Astrocyte (in vitro differentiated cells and primary cell): Measurements from ENCODE around the gene TAL1. TPM values are rescaled to one million over a fixed set of nuclear protein-coding genes. Genes with fewer than 3 reads are reported as not detected.

Experiments used
- DNase-seq: peaks from one replicate; pipeline ENCODE4 v3.0.0-alpha.2; 2010; ENCODE audit warnings: low read depth
- FAIRE-seq: peaks from 2 replicates; lab custom pipeline; 2011; peaks lifted over from hg19 to GRCh38; lab: Jason Lieb, UNC
- H2AFZ ChIP-seq: 2 replicates; pipeline ENCODE4 v1.6.0; 2012; ENCODE audit warnings: low read depth, low read length, inconsistent platforms
- H3K27ac ChIP-seq: 2 replicates; pipeline ENCODE4 v1.5.1; 2011; ENCODE audit warnings: low read depth, low read length, inconsistent platforms
- H3K27me3 ChIP-seq: 2 replicates; pipeline ENCODE4 v1.6.0; 2011; ENCODE audit warnings: low read length, inconsistent platforms; ENCODE audit not compliant: insufficient read depth
- H3K36me3 ChIP-seq: 2 replicates; pipeline ENCODE4 v1.5.1; 2011; ENCODE audit warnings: low read length, inconsistent platforms; ENCODE audit not compliant: insufficient read depth
- H3K4me1 ChIP-seq: 2 replicates; pipeline ENCODE4 v1.5.1; 2011; ENCODE audit warnings: low read length, inconsistent platforms; ENCODE audit not compliant: insufficient read depth
- H3K4me2 ChIP-seq: 2 replicates; pipeline ENCODE4 v1.6.0; 2012; ENCODE audit warnings: low read length, inconsistent platforms
- H3K4me3 ChIP-seq: 2 replicates; pipeline ENCODE4 v1.5.1; 2011; ENCODE audit warnings: low read depth, mild to moderate bottlenecking, low read length, inconsistent platforms; ENCODE audit not compliant: insufficient read depth
- H3K79me2 ChIP-seq: 2 replicates; pipeline ENCODE4 v1.6.0; 2012; ENCODE audit warnings: mild to moderate bottlenecking, low read length, inconsistent platforms; ENCODE audit not compliant: insufficient read depth
- H3K9ac ChIP-seq: 2 replicates; pipeline ENCODE4 v1.6.0; 2012; ENCODE audit warnings: mild to moderate bottlenecking, low read length, inconsistent platforms
- H3K9me3 ChIP-seq: 2 replicates; pipeline ENCODE4 v1.5.1; 2012; ENCODE audit warnings: low read depth, mild to moderate bottlenecking, low read length, inconsistent platforms; ENCODE audit not compliant: insufficient read depth
- H4K20me1 ChIP-seq: 2 replicates; pipeline ENCODE4 v1.6.0; 2012; ENCODE audit warnings: low read length, inconsistent platforms; ENCODE audit not compliant: insufficient read depth
- H3K27ac Mint-ChIP-seq: one replicate; pipeline ENCODE4 v1.8.0; 2021; ENCODE audit warnings: mild to moderate bottlenecking, mixed read lengths; ENCODE audit not compliant: unreplicated experiment
- H3K27me3 Mint-ChIP-seq: one replicate; pipeline ENCODE4 v1.8.0; 2021; ENCODE audit warnings: low read depth, mixed read lengths; ENCODE audit not compliant: unreplicated experiment
- H3K36me3 Mint-ChIP-seq: one replicate; pipeline ENCODE4 v1.8.0; 2021; ENCODE audit warnings: low read depth, mixed read lengths; ENCODE audit not compliant: unreplicated experiment
- H3K4me1 Mint-ChIP-seq: one replicate; pipeline ENCODE4 v1.8.0; 2021; ENCODE audit warnings: low read depth, mixed read lengths; ENCODE audit not compliant: unreplicated experiment
- H3K4me3 Mint-ChIP-seq: one replicate; pipeline ENCODE4 v1.8.0; 2021; ENCODE audit warnings: mild to moderate bottlenecking, moderate library complexity, mixed read lengths; ENCODE audit not compliant: unreplicated experiment
- H3K9me3 Mint-ChIP-seq: one replicate; pipeline ENCODE4 v1.8.0; 2021; ENCODE audit warnings: mild to moderate bottlenecking, mixed read lengths; ENCODE audit not compliant: unreplicated experiment
- EZH2 ChIP-seq: IDR thresholded peaks from 2 replicates; pipeline ENCODE4 v1.6.1; 2012; ENCODE audit warnings: mild to moderate bottlenecking, low read length, inconsistent platforms; ENCODE audit not compliant: insufficient read depth
- total RNA-seq: library from RNA; stranded (reverse); gene quantifications from 2 replicates; pipeline ENCODE4 v1.2.1, GENCODE V29; 2021
- TF ChIP-seq, protein P1 (sequence below): IDR thresholded peaks from 2 replicates; pipeline ENCODE4 v1.5.1; 2011; ENCODE audit warnings: low read depth, mild to moderate bottlenecking, inconsistent platforms, low read length, moderate library complexity; ENCODE audit not compliant: insufficient read depth

TAL1 gene
- total RNA-seq, 1 donor from 2014 or later = 0.14 TPM

- H2AFZ ChIP-seq = no peak overlapping the region
- no peak overlapping the region for H3K9ac ChIP-seq
- no peaks in the 10 kb centered on the region for H4K20me1 ChIP-seq
- no peak overlapping the region for H3K4me2 ChIP-seq
- DNase-seq (no peak), FAIRE-seq (no peak)
- Mint-ChIP-seq H3K4me1 (peaks cover 12% of the 10 kb centered on the region), H3K27ac (peak overlapping the region; percentile 54), H3K27me3 (peaks cover 30% of the 10 kb centered on the region), H3K4me3 (peak overlapping the region; percentile 0), H3K9me3 (peaks cover 3% of the 10 kb centered on the region), H3K36me3 (peaks cover 3% of the 10 kb centered on the region)
- H3K27ac ChIP-seq = no peak overlapping the region
- H3K4me3 ChIP-seq = no peak overlapping the region
- no peaks in the 10 kb centered on the region for H3K36me3 ChIP-seq
- TF ChIP-seq, protein P1, sequence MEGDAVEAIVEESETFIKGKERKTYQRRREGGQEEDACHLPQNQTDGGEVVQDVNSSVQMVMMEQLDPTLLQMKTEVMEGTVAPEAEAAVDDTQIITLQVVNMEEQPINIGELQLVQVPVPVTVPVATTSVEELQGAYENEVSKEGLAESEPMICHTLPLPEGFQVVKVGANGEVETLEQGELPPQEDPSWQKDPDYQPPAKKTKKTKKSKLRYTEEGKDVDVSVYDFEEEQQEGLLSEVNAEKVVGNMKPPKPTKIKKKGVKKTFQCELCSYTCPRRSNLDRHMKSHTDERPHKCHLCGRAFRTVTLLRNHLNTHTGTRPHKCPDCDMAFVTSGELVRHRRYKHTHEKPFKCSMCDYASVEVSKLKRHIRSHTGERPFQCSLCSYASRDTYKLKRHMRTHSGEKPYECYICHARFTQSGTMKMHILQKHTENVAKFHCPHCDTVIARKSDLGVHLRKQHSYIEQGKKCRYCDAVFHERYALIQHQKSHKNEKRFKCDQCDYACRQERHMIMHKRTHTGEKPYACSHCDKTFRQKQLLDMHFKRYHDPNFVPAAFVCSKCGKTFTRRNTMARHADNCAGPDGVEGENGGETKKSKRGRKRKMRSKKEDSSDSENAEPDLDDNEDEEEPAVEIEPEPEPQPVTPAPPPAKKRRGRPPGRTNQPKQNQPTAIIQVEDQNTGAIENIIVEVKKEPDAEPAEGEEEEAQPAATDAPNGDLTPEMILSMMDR = no peak
- TF ChIP-seq EZH2 = no peak
- no peaks in the 10 kb centered on the region for H3K27me3 ChIP-seq
- peaks cover 4% of the 10 kb centered on the region for H3K4me1 ChIP-seq
- H3K9me3 ChIP-seq = no peaks in the 10 kb centered on the region
- H3K79me2 ChIP-seq = no peaks in the 10 kb centered on the region
These were observed 51.4 kb downstream of the TAL1 start for GRCh38 chr1:47180603-47181094.

DNA sequence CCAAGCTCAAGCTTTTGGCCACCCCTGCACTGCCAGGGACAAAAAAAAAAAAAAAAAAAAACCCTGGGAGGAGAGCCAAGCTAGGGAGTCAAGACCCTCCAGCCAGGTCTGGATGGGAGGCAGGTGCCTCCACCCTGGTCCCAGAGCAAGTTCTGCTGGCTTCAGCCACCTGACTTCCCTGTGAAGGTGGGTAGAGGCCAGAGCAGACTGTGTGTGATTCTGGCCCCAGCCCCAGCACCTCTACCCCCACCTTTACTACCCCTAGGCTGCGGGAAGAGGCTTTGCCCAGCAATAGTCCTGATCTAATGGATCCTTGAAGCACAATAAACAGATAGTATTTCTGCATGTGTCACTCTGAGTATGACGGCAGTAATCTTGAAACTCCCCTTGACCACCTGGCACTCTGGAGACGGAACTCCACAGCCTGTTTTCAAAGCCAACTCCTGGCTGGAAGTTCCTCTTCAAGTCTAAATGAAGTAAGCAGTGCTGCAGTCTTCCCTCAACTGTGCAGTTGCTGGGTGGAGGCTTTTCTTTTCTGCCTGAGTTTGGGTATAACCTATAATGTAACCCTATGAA is 51.9 kb downstream of the TAL1 start:
- H3K36me3 ChIP-seq = no peaks in the 10 kb centered on the region

More for the DNA sequence above, 51.9 kb downstream of the TAL1 start:
- DNase-seq (no peak), FAIRE-seq (no peak)
- Mint-ChIP-seq H3K9me3 (peaks cover 1% of the 10 kb centered on the region), H3K36me3 (no peaks in the 10 kb centered on the region), H3K4me1 (peaks cover 12% of the 10 kb centered on the region), H3K27ac (no peak overlapping the region), H3K27me3 (peaks cover 29% of the 10 kb centered on the region), H3K4me3 (no peak overlapping the region)
- no peak for TF ChIP-seq EZH2
- TF ChIP-seq, protein P1 = no peak
- Histone ChIP-seq H2AFZ (no peak overlapping the region), H4K20me1 (no peaks in the 10 kb centered on the region), H3K9ac (peak overlapping the region; percentile 49), H3K27ac (no peak overlapping the region), H3K4me1 (peaks cover 4% of the 10 kb centered on the region), H3K9me3 (no peaks in the 10 kb centered on the region), H3K4me2 (peak overlapping the region; percentile 91), H3K4me3 (no peak overlapping the region), H3K79me2 (no peaks in the 10 kb centered on the region), H3K27me3 (no peaks in the 10 kb centered on the region)
